K562 (cell line): ENCODE data around the gene GOLGA2. TPM values are rescaled to one million over a fixed set of nuclear protein-coding genes. Genes with fewer than 3 reads are reported as not detected.

Source experiments
- CTCF ChIP-seq, 3 experiments: IDR thresholded peaks in 2 of 3; conservative IDR thresholded peaks in 1 of 3; 2 replicates each; pipeline ENCODE4 v1.5.1; 2011 to 2012; ENCODE audit warnings: low read length in 3 of 3, mild to moderate bottlenecking in 3 of 3, control low read depth in 2 of 3, improper control_type of control experiment in 1 of 3, inconsistent platforms in 1 of 3, low read depth in 1 of 3, mixed read lengths in 1 of 3, moderate library complexity in 1 of 3; ENCODE audit not compliant: insufficient read depth in 2 of 3
- ESRRB ChIP-seq: fragments of 250-450 bp; sonication (Bioruptor Pico); IDR thresholded peaks from 2 replicates; pipeline ENCODE4 v1.5.0; 2020; ENCODE audit warnings: mild to moderate bottlenecking, moderate library complexity, borderline replicate concordance
- HMG20A ChIP-seq: fragments of 450-650 bp; formaldehyde crosslinking; conservative IDR thresholded peaks from 2 replicates; pipeline ENCODE4 v1.4.0; 2020; ENCODE audit warnings: mild to moderate bottlenecking, mixed read lengths
- JUND ChIP-seq, 2 experiments: IDR thresholded peaks; 2 replicates in 1 of 2; 3 replicates in 1 of 2; pipeline ENCODE4 v1.6.1; 2011; ENCODE audit warnings: borderline replicate concordance in 2 of 2, low read depth in 2 of 2, low read length in 2 of 2, improper control_type of control experiment in 1 of 2, missing biosample characterization in 1 of 2, missing genetic modification characterization in 1 of 2, missing genetic modification reagents in 1 of 2
- KDM1A ChIP-seq, 2 experiments: fragments of 450-650 bp; IDR thresholded peaks; 2 replicates each; pipeline ENCODE4 v1.6.1; 2016; ENCODE audit warnings: mild to moderate bottlenecking in 2 of 2
- L3MBTL2 ChIP-seq: fragments of 450-650 bp; IDR thresholded peaks from 2 replicates; pipeline ENCODE4 v1.6.1; 2016; ENCODE audit warnings: mild to moderate bottlenecking, moderate library complexity
- RFX7 ChIP-seq: fragments of 250-450 bp; sonication (Bioruptor Pico); IDR thresholded peaks from 2 replicates; pipeline ENCODE4 v1.5.1; 2021; ENCODE audit warnings: mild to moderate bottlenecking
- SMARCE1 ChIP-seq: fragments of 450-650 bp; IDR thresholded peaks from 2 replicates; pipeline ENCODE4 v1.7.1; 2016; ENCODE audit warnings: mild to moderate bottlenecking
- SRSF3 ChIP-seq: fragments of 200-400 bp; formaldehyde crosslinking; IDR thresholded peaks from 2 replicates; pipeline ENCODE4 v1.6.1; 2016; ENCODE audit warnings: mild to moderate bottlenecking, low read length, moderate library complexity; ENCODE audit not compliant: insufficient read depth
- TAF7 ChIP-seq: fragments of 450-650 bp; IDR thresholded peaks from 2 replicates; pipeline ENCODE4 v1.6.1; 2016; ENCODE audit warnings: missing genetic modification characterization, missing compliant biosample characterization
- TFE3 ChIP-seq: fragments of 450-650 bp; formaldehyde crosslinking; IDR thresholded peaks from 2 replicates; pipeline ENCODE4 v1.4.0; 2020; ENCODE audit warnings: mild to moderate bottlenecking, mixed read lengths
- U2AF2 ChIP-seq: fragments of 200-400 bp; formaldehyde crosslinking; optimal IDR thresholded peaks from 2 replicates; pipeline ENCODE3; 2017; ENCODE audit warnings: low read depth, mild to moderate bottlenecking, low read length
- USF2 ChIP-seq: sonication (generic); formaldehyde crosslinking; IDR thresholded peaks from 2 replicates; pipeline ENCODE4 v1.5.0; 2020; ENCODE audit warnings: missing genetic modification reagents
- YY1 ChIP-seq, 3 experiments: IDR thresholded peaks; 2 replicates each; pipeline ENCODE4 v1.6.1; 2011; ENCODE audit warnings: low read length in 2 of 3, mild to moderate bottlenecking in 2 of 3, moderate library complexity in 2 of 3, borderline replicate concordance in 1 of 3, control low read depth in 1 of 3, low read depth in 1 of 3; ENCODE audit not compliant: insufficient read depth in 3 of 3, insufficient replicate concordance in 2 of 3, control insufficient read depth in 1 of 3, insufficient read length in 1 of 3; ENCODE audit errors: extremely low read depth in 1 of 3
- ZNF592 ChIP-seq: fragments of 450-650 bp; IDR thresholded peaks from 2 replicates; pipeline ENCODE4 v1.6.1; 2017; ENCODE audit warnings: antibody characterized with exemption, mild to moderate bottlenecking
- ZNF764 ChIP-seq: fragments of 250-450 bp; sonication (Bioruptor Pico); IDR thresholded peaks from 2 replicates; pipeline ENCODE4 v1.4.0; 2020; ENCODE audit warnings: low read depth, mild to moderate bottlenecking, moderate library complexity
- polyA plus RNA-seq, 8 experiments: library from polyadenylated mRNA; depleted of rRNA in 4 of 8; stranded (reverse) in 5 of 8; unstranded in 3 of 8; fragments of >200 nt; fragmentation: Nextera tagmentation in 2 of 8; fragmentation: Illumina TruSeq in 1 of 8; extraction: Ambion mirVana in 2 of 8; extraction: Trizol in 1 of 8; gene quantifications; 2 replicates each; pipeline versions ENCODE4 v1.2.1 to v1.2.3, GENCODE V29; 2011 to 2014; ENCODE audit warnings: inconsistent platforms in 1 of 8, missing spikeins in 1 of 8
- total RNA-seq, 7 experiments: library from RNA; depleted of rRNA in 6 of 7; stranded (reverse); fragments of >200 nt in 6 of 7; fragmentation: Illumina TruSeq in 2 of 7; extraction: Trizol in 2 of 7; gene quantifications; 2 replicates each; pipeline versions ENCODE4 v1.2.1 to v1.2.3, GENCODE V29; 2011 to 2021; ENCODE audit warnings: low replicate concordance in 1 of 7

GOLGA2 gene
- total and polyA plus RNA-seq, 9 of the 15 experiments (the other 6 are each of a cell fraction or from before 2014, with no cell fraction given), result 15.7 to 138 (median 76.0) TPM

GRCh38 chr9:128231638-128232527 lies 43.9 kb downstream of the GOLGA2 start (continued):
- no peak for TF ChIP-seq ZNF592
- TF ChIP-seq SRSF3, result no peak
- no peak for TF ChIP-seq HMG20A (CRISPR knock-in tag)
- TF ChIP-seq ZNF764 (CRISPR knock-in tag), result no peak
- no peak for TF ChIP-seq TAF7 (tag)
- TF ChIP-seq TFE3, result peak; percentile 36; the same call in 1 of the 2 replicates
- TF ChIP-seq USF2 (CRISPR knock-in tag), result 0 out of 2 replicates have a peak, but pooled peaks have one; percentile 6
- TF ChIP-seq ESRRB (CRISPR knock-in tag), result no peak
- TF ChIP-seq JUND (IDR thresholded peaks at IDR 0.05; ENCODE audit: borderline replicate concordance, low read depth, low read length), result no peak
- peak; percentile 29; the same call in 1 of the 3 replicates for TF ChIP-seq JUND (tag; IDR thresholded peaks at IDR 0.05; ENCODE audit: borderline replicate concordance, low read depth, low read length)
- no peak for TF ChIP-seq YY1 (IDR thresholded peaks at IDR 0.05; ENCODE audit: borderline replicate concordance in 1 of 3, control insufficient read depth in 1 of 3, extremely low read depth in 1 of 3, insufficient read depth in 3 of 3, insufficient read length in 1 of 3, insufficient replicate concordance in 2 of 3, low read depth in 1 of 3, low read length in 2 of 3)
- TF ChIP-seq RFX7 (CRISPR knock-in tag), result no peak
- peak; percentile 61 for TF ChIP-seq L3MBTL2
- TF ChIP-seq CTCF (IDR thresholded peaks at IDR 0.05 in 2 of 3, conservative IDR thresholded peaks at IDR 0.05 in 1 of 3; ENCODE audit: insufficient read depth in 2 of 3, low read depth in 1 of 3, low read length in 3 of 3), result no peak
- TF ChIP-seq KDM1A (IDR thresholded peaks at IDR 0.05), result peak; percentile 69 to 74
- TF ChIP-seq SMARCE1, result no peak
- no peak for TF ChIP-seq U2AF2
